Measurements from ENCODE around the gene CNTN4.
"Not testable (repeated sequence)": the region's sequence is repeated elsewhere in the genome, so short reads cannot be mapped to it uniquely, and the experiment has no call there.

The CNTN4 gene

GRCh38 chr3:2098398-2099027 is at the start of gene CNTN4:
Gene CNTN4, plus strand, starts transcription at chr3:2098866.
- no peak for DNase-seq (ENCODE audit: low read depth in 2 of 2)

- DNase-seq (ENCODE audit: low read depth in 2 of 2) = no peak
Measured at GRCh38 chr3:2061360-2061759, 37.3 kb upstream of the CNTN4 start.

- no peak for DNase-seq (ENCODE audit: low read depth in 2 of 2)
Measured at GRCh38 chr3:2071531-2071930, 27.1 kb upstream of the CNTN4 start.

GRCh38 chr3:2078821-2079220 is 19.8 kb upstream of the CNTN4 start:
- no peak for DNase-seq (ENCODE audit: low read depth in 2 of 2)

- DNase-seq (ENCODE audit: low read depth in 2 of 2) = no peak
Measured at GRCh38 chr3:2082871-2083480, 15.7 kb upstream of the CNTN4 start.

- not testable (repeated sequence) for DNase-seq (ENCODE audit: low read depth in 2 of 2)
Measured at GRCh38 chr3:2083558-2083957, 15.1 kb upstream of the CNTN4 start.

GRCh38 chr3:2090095-2090911 is 8.4 kb upstream of the CNTN4 start:
- DNase-seq (ENCODE audit: low read depth in 2 of 2) = no peak

GRCh38 chr3:2092758-2093157 is 5.9 kb upstream of the CNTN4 start:
- DNase-seq (ENCODE audit: low read depth in 2 of 2) = no peak

GRCh38 chr3:2094941-2095340 is 3.7 kb upstream of the CNTN4 start:
- no peak for DNase-seq (ENCODE audit: low read depth in 2 of 2)

- no peak for DNase-seq (ENCODE audit: low read depth in 2 of 2)
Measured at GRCh38 chr3:2096216-2096615, 2.5 kb upstream of the CNTN4 start.

GRCh38 chr3:2097641-2098191 is 950 bp upstream of the CNTN4 start:
- no peak for DNase-seq (ENCODE audit: low read depth in 2 of 2)

GRCh38 chr3:2099028-2099671 is 484 bp downstream of the CNTN4 start:
- DNase-seq (ENCODE audit: low read depth in 2 of 2) = no peak

- no peak for DNase-seq (ENCODE audit: low read depth in 2 of 2)
Measured at GRCh38 chr3:2099779-2100191, 1.1 kb downstream of the CNTN4 start.

GRCh38 chr3:2106438-2106837 is 7.8 kb downstream of the CNTN4 start:
- DNase-seq (ENCODE audit: low read depth in 2 of 2) = no peak

GRCh38 chr3:2110597-2111117 is 12.0 kb downstream of the CNTN4 start:
- no peak for DNase-seq (ENCODE audit: low read depth in 2 of 2)

GRCh38 chr3:2114617-2115275 is 16.1 kb downstream of the CNTN4 start:
- no peak for DNase-seq (ENCODE audit: low read depth in 2 of 2)

- no peak for DNase-seq (ENCODE audit: low read depth in 2 of 2)
Measured at GRCh38 chr3:2130726-2131125, 32.1 kb downstream of the CNTN4 start.

GRCh38 chr3:2133146-2133545 is 34.5 kb downstream of the CNTN4 start:
- no peak for DNase-seq (ENCODE audit: low read depth in 2 of 2)

- no peak for DNase-seq (ENCODE audit: low read depth in 2 of 2)
Measured at GRCh38 chr3:2137651-2138050, 39.0 kb downstream of the CNTN4 start.

- no peak for DNase-seq (ENCODE audit: low read depth in 2 of 2)
Measured at GRCh38 chr3:2141482-2141881, 42.8 kb downstream of the CNTN4 start.
